GM10266 (cell line): ENCODE data around the gene ADCY7.

Experiments used
- DNase-seq: peaks from one replicate; pipeline ENCODE4 v3.0.0; 2012; ENCODE audit errors: extremely low spot score
- TF ChIP-seq, protein P1 (sequence below): IDR thresholded peaks from 2 replicates; pipeline ENCODE4 v1.5.1; 2012; ENCODE audit warnings: mild to moderate bottlenecking, low read depth; ENCODE audit not compliant: control insufficient read depth, insufficient read depth; ENCODE audit errors: missing control alignments

ADCY7 gene

DNA sequence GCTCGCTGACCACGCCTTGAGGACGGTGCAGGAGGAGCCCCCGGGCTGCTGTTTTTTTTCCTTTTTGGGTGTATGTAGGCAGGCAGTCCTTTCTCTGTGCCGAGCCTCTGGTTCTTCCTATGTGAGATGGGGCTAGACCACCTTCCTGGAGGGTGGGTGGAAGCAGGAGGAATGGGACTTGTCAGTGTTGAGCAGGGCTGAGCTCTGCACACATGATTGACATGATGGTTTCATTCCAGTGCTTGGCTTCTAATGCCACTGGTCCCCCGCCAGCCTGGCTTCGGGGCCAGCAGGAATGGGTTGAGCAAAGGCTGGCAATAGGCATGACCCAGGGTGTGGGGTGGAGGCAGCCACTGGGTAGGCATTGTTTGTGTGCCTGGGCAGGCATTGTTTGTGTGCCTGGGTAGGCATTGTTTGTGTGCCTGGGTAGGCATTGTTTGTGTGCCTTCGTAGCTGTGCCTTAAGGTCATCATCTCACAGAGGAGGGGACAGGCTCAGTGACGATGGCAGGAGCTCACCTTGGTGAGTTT lies 14.2 kb upstream of the ADCY7 start:
- TF ChIP-seq, protein P1, sequence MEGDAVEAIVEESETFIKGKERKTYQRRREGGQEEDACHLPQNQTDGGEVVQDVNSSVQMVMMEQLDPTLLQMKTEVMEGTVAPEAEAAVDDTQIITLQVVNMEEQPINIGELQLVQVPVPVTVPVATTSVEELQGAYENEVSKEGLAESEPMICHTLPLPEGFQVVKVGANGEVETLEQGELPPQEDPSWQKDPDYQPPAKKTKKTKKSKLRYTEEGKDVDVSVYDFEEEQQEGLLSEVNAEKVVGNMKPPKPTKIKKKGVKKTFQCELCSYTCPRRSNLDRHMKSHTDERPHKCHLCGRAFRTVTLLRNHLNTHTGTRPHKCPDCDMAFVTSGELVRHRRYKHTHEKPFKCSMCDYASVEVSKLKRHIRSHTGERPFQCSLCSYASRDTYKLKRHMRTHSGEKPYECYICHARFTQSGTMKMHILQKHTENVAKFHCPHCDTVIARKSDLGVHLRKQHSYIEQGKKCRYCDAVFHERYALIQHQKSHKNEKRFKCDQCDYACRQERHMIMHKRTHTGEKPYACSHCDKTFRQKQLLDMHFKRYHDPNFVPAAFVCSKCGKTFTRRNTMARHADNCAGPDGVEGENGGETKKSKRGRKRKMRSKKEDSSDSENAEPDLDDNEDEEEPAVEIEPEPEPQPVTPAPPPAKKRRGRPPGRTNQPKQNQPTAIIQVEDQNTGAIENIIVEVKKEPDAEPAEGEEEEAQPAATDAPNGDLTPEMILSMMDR, result no peak
- DNase-seq, result no peak

DNA sequence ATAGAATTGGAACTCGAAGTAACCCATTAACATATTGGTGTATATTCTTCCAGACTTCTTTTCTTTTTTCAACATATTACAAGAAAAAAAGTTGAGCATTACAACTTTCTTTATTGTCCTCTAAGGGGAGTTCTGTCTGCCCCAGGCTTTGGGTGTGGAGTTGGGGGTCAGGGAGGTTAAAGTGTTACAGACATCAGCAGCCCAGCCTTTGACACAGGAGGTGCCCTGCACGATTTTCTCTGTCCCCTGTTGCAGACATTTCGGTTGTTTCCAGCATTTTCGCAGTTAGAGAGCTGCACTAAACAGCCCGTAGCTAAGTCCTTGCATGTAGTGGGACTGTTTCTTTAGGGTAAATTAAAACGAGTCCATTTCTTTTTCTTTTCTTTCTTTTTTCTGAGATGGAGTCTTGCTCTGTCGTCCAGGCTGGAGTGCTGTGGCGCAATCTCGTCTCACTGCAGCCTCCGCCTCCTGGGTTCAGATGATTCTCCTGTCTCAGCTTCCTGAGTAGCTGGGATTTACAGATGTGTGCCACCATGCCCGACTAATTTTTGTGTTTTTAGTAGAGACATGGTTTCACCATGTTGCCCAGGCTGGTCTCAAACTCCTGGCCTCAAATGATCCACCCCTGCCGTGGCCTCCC lies 13.4 kb upstream of the ADCY7 start:
- DNase-seq, result no peak
- TF ChIP-seq, protein P1, result no peak

DNA sequence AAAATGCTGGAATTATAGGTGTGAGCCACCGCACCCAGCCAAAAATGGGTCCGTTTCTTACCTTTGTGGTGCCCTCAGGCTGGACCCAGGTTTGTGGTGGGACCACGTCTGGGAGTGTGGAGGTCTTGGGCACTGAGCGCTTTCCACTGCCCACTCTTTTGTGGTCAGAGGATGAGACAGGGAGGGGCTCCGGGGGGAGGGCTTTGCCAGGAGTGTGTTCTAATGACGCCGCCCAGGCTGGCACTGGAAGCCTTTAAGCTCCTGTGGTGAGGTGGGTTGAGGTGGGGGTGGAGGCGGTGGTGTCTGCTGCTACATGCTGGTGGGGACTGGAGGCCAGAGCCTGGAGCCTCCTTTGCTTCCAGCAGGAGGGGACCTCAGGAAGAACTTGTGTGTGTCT lies 12.8 kb upstream of the ADCY7 start:
- no peak for DNase-seq
- TF ChIP-seq, protein P1, result no peak

DNA sequence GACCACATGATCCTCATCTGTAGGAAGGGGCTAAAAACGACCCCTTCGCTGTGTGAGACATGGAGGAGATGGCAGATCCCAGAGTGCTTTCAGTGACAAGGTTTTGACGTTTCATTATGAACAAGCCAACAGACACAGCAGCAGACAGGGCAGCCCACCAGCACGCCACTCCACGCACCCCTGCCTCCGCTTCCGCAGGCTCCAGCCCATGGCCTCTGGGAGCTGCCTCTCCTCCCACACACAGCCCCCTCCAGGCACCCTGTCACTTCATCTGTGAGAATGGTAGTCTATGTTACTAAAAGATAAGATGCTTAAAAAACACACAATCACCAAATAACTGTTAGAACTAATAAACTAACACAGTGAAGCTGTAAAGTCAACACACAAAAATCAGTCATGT lies 12.3 kb upstream of the ADCY7 start:
- TF ChIP-seq, protein P1, result no peak
- no peak for DNase-seq

DNA sequence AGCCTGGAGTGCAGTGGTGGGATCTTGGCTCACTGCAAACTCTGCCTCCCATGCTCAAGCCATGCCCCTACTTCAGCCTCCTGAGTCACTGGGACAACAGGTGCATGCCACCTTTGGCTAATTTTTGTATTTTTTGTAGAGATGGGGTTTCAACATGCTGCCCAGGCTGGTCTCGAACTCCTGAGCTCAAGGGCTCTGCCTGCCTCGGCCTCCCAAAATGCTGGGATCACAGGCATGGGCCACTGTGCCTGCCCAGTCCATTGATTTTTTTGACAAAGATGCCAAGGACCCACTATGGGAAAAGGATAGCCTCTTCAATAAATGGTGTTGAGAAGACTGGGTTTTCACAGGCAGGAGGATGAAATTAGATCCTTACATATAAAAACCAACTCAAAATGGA lies 10.8 kb upstream of the ADCY7 start:
- TF ChIP-seq, protein P1, result no peak
- DNase-seq, result no peak

DNA sequence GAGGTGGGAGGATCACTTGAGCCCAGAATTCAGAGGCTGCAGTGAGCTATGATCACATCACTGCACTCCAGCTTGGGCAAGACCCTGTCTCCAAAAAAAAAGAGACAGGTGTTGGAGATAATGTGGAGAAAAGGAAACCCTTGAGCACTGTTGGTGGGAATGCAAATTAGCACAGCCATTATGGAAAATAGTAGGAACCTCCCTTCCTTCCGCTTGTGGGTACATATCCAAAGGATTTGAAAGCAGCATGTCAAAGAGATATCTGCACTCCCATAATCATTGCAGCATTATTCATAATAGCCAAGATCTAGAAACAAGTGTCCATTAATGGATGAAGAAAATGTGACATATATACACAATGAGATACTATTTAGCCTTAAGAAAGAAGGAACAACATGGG lies 9.7 kb upstream of the ADCY7 start:
- TF ChIP-seq, protein P1, result no peak
- DNase-seq, result no peak

DNA sequence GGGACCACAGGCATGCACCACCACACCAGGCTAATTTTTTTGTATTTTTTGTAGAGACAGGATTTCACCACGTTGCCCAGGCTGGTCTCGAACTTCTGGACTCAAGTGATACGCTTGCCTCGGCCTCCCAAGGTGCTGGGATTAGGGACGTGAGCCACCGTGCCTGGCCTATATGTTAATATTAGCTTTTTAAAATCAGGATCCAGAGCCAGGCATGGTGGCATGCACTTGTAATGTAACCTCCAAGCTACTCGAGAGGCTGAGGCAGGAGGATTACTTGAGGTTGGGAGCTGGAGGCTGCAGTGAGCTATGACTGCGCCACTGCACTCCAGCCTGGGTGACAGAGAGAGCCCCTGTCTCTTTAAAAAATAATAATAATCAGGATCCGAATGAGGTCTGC lies 8.5 kb upstream of the ADCY7 start:
- TF ChIP-seq, protein P1, result no peak
- no peak for DNase-seq
